HEK293 (cell line): ENCODE measurements around the gene NPC2.

Experiments
- CTCF ChIP-seq: fragments of 450-650 bp; formaldehyde crosslinking; IDR thresholded peaks from 2 replicates; pipeline ENCODE4 v1.5.1; 2016; ENCODE audit warnings: missing biosample characterization, missing genetic modification characterization
- EGR2 ChIP-seq: fragments of 450-650 bp; formaldehyde crosslinking; IDR thresholded peaks from 2 replicates; pipeline ENCODE4 v1.5.1; 2016; ENCODE audit warnings: low read depth, missing biosample characterization, missing genetic modification characterization
- REPIN1 ChIP-seq: fragments of 450-650 bp; formaldehyde crosslinking; IDR thresholded peaks from 2 replicates; pipeline ENCODE4 v1.5.1; 2017; ENCODE audit warnings: missing biosample characterization, missing genetic modification characterization, low read depth
- SETDB1 ChIP-seq: IDR thresholded peaks from one replicate; pipeline ENCODE4 v1.6.1; 2017; ENCODE audit warnings: mild to moderate bottlenecking, low read length, moderate library complexity, mixed read lengths; ENCODE audit not compliant: insufficient read length
- TCF7L2 ChIP-seq: IDR thresholded peaks from 2 replicates; pipeline ENCODE4 v1.6.1; 2011; ENCODE audit warnings: low read depth, mild to moderate bottlenecking, inconsistent platforms, low read length, moderate library complexity, borderline replicate concordance
- YY1 ChIP-seq: fragments of 450-650 bp; formaldehyde crosslinking; IDR thresholded peaks from 2 replicates; pipeline ENCODE4 v1.5.1; 2018; ENCODE audit warnings: missing biosample characterization, missing genetic modification characterization
- ZBTB10 ChIP-seq: fragments of 450-650 bp; formaldehyde crosslinking; IDR thresholded peaks from 2 replicates; pipeline ENCODE4 v1.5.1; 2016; ENCODE audit warnings: missing biosample characterization, missing genetic modification characterization
- ZNF530 ChIP-seq: fragments of 450-650 bp; formaldehyde crosslinking; IDR thresholded peaks from 2 replicates; pipeline ENCODE4 v1.5.1; 2016; ENCODE audit warnings: low read depth, missing biosample characterization, missing genetic modification characterization
- ZNF639 ChIP-seq: fragments of 450-650 bp; formaldehyde crosslinking; IDR thresholded peaks from 2 replicates; pipeline ENCODE4 v1.5.1; 2016; ENCODE audit warnings: missing biosample characterization, missing genetic modification characterization
- ZNF692 ChIP-seq: fragments of 450-650 bp; formaldehyde crosslinking; IDR thresholded peaks from 2 replicates; pipeline ENCODE4 v1.5.1; 2016; ENCODE audit warnings: missing biosample characterization, missing genetic modification characterization

- TF ChIP-seq CTCF (no peak), TCF7L2 (no peak), REPIN1 (tag by site-specific recombination) (no peak), YY1 (tag by site-specific recombination) (no peak), ZNF639 (no peak), ZNF530 (tag by site-specific recombination) (no peak), SETDB1 (no peak), ZNF692 (tag by site-specific recombination) (no peak), ZBTB10 (tag by site-specific recombination) (no peak), EGR2 (tag by site-specific recombination) (no peak)
These were observed 54.7 kb downstream of the NPC2 start for GRCh38 chr14:74438351-74438915.
